ENCODE data around the gene TYMP. TPM values are rescaled to one million over a fixed set of nuclear protein-coding genes. Genes with fewer than 3 reads are reported as not detected.

TYMP gene
- total RNA-seq, 1 donor from 2014 or later: 82.0 TPM

- peaks cover 49% of the 10 kb centered on the region for H3K4me1 ChIP-seq
- no peak for TF ChIP-seq POLR2A (IDR thresholded peaks at IDR 0.05)
- no peak for TF ChIP-seq POLR2AphosphoS5 (IDR thresholded peaks at IDR 0.05; ENCODE audit: insufficient read depth in 1 of 2, low read depth in 1 of 2)
- TF ChIP-seq, protein P1, sequence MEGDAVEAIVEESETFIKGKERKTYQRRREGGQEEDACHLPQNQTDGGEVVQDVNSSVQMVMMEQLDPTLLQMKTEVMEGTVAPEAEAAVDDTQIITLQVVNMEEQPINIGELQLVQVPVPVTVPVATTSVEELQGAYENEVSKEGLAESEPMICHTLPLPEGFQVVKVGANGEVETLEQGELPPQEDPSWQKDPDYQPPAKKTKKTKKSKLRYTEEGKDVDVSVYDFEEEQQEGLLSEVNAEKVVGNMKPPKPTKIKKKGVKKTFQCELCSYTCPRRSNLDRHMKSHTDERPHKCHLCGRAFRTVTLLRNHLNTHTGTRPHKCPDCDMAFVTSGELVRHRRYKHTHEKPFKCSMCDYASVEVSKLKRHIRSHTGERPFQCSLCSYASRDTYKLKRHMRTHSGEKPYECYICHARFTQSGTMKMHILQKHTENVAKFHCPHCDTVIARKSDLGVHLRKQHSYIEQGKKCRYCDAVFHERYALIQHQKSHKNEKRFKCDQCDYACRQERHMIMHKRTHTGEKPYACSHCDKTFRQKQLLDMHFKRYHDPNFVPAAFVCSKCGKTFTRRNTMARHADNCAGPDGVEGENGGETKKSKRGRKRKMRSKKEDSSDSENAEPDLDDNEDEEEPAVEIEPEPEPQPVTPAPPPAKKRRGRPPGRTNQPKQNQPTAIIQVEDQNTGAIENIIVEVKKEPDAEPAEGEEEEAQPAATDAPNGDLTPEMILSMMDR (IDR thresholded peaks at IDR 0.05): no peak
- no peaks in the 10 kb centered on the region for H3K9me3 ChIP-seq
- peak in 1 of 2 donors; percentile 87 for DNase-seq (ENCODE audit: extremely low spot score in 2 of 2)
- H3K36me3 ChIP-seq: peaks cover 0 to 31% of the 10 kb centered on the region in 2 donors
- H3K27ac ChIP-seq: no peak overlapping the region
- H3K4me3 ChIP-seq: peak overlapping the region; percentile 63 to 98
- intact Hi-C loops (cut with DNase I): loop anchor here (5.0 kb wide), 1 partner anchor 569 kb away; no protein-coding TSS in a partner anchor
- no peaks in the 10 kb centered on the region for H3K27me3 ChIP-seq
Measured at GRCh38 chr22:50505776-50506610, 23.8 kb downstream of the TYMP start.

- TF ChIP-seq, protein P1 (IDR thresholded peaks at IDR 0.05): no peak
- TF ChIP-seq POLR2AphosphoS5 (IDR thresholded peaks at IDR 0.05; ENCODE audit: insufficient read depth in 1 of 2, low read depth in 1 of 2) (no peak), POLR2A (IDR thresholded peaks at IDR 0.05) (no peak)
- H3K9me3 ChIP-seq: no peaks in the 10 kb centered on the region
- H3K36me3 ChIP-seq: peaks cover 0 to 31% of the 10 kb centered on the region in 2 donors
- no peaks in the 10 kb centered on the region for H3K27me3 ChIP-seq
- DNase-seq (ENCODE audit: extremely low spot score in 2 of 2): no peak
- H3K4me3 ChIP-seq: no peak overlapping the region
- H3K4me1 ChIP-seq: peaks cover 49% of the 10 kb centered on the region
- no peak overlapping the region for H3K27ac ChIP-seq
- intact Hi-C loops (cut with DNase I): loop anchor here (5.0 kb wide), 1 partner anchor 568 kb away; no protein-coding TSS in a partner anchor
Measured at GRCh38 chr22:50505276-50505775, 24.5 kb downstream of the TYMP start.

GRCh38 chr22:50504369-50505211 lies 25.2 kb downstream of the TYMP start:
- H3K9me3 ChIP-seq: no peaks in the 10 kb centered on the region
- no peaks in the 10 kb centered on the region for H3K27me3 ChIP-seq
- peaks cover 0 to 31% of the 10 kb centered on the region in 2 donors for H3K36me3 ChIP-seq
- TF ChIP-seq, protein P1 (IDR thresholded peaks at IDR 0.05): no peak
- TF ChIP-seq POLR2A (IDR thresholded peaks at IDR 0.05) (no peak), POLR2AphosphoS5 (IDR thresholded peaks at IDR 0.05; ENCODE audit: insufficient read depth in 1 of 2, low read depth in 1 of 2) (no peak)
- H3K4me3 ChIP-seq: no peak overlapping the region
- H3K27ac ChIP-seq: no peak overlapping the region
- no peak for DNase-seq (ENCODE audit: extremely low spot score in 2 of 2)
- H3K4me1 ChIP-seq: peaks cover 45% of the 10 kb centered on the region
- intact Hi-C loops (cut with DNase I): loop anchor here (5.0 kb wide), 1 partner anchor 567 kb away; no protein-coding TSS in a partner anchor

DNA sequence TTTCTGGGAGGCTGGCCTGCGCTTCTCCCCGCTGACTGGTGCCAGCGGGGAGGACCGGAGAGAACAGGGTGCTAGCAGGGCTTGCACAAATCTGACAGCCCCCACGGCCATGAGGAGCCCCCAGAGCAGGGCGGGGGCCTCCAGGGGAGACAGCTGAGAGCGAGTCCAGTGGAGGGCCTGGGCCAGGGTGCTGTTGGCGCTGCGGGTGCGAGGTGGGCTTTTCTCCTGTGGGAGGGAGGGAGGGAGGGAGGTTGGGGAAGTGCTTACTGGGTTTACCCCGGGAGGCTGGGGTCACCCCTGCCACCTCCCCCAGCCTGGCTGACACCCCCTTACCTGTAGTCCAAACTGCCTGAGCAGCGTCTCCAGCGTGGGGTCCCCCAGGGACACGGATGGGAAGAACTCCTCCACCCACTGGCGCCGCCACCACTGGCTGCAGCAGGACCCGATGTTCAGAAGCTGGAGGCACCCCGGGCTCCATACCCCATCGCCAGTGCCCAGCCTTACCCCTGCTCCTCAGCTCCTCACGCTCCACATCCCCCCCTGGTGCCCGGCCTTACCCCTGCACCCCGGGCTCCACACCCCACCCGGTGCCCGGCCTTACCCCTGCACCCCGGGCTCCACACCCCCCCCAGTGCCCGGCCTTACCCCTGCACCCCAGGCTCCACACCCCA lies 26.2 kb downstream of the TYMP start:
- Histone ChIP-seq H3K4me3 (no peak overlapping the region), H3K27me3 (no peaks in the 10 kb centered on the region), H3K9me3 (no peaks in the 10 kb centered on the region), H3K4me1 (peaks cover 35% of the 10 kb centered on the region), H3K27ac (no peak overlapping the region), H3K36me3 (peaks cover 0 to 31% of the 10 kb centered on the region in 2 donors)
- intact Hi-C loops (cut with DNase I): no loop called here
- TF ChIP-seq POLR2AphosphoS5 (IDR thresholded peaks at IDR 0.05; ENCODE audit: insufficient read depth in 1 of 2, low read depth in 1 of 2) (no peak), POLR2A (IDR thresholded peaks at IDR 0.05) (no peak)
- TF ChIP-seq, protein P1 (IDR thresholded peaks at IDR 0.05): no peak
- no peak for DNase-seq (ENCODE audit: extremely low spot score in 2 of 2)
